BJ (cell line): ENCODE data around the gene ANKRD13B. TPM values are rescaled to one million over a fixed set of nuclear protein-coding genes. Genes with fewer than 3 reads are reported as not detected.

Source experiments
- CTCF ChIA-PET: fragments of 350-600 bp; formaldehyde crosslinking; extraction: SDS; loops from one replicate; lab custom pipeline; 2021; ENCODE audit warnings: antibody characterized with exemption, inconsistent platforms; lab: Yijun Ruan, JAX
- POLR2A ChIA-PET: fragments of 300-600 bp; sonication (Branson Sonifier 250); formaldehyde crosslinking; extraction: SDS; loops from one replicate; lab custom pipeline; 2021; ENCODE audit warnings: antibody characterized with exemption; lab: Charles Lee
- DNase-seq: peaks from one replicate; pipeline ENCODE4 v3.0.0-alpha.2; 2011; ENCODE audit warnings: low read depth
- H3K27me3 ChIP-seq: 2 replicates; pipeline ENCODE4 v1.6.0; 2011; ENCODE audit warnings: low read length; ENCODE audit not compliant: control insufficient read depth, insufficient read depth
- H3K36me3 ChIP-seq: 2 replicates; pipeline ENCODE4 v1.5.1; 2011; ENCODE audit warnings: low read length; ENCODE audit not compliant: control insufficient read depth, insufficient read depth
- H3K4me3 ChIP-seq: 2 replicates; pipeline ENCODE4 v1.5.1; 2011; ENCODE audit warnings: low read depth, mild to moderate bottlenecking, control low read depth, low read length
- polyA plus RNA-seq: library from polyadenylated mRNA; depleted of rRNA; stranded (reverse); fragments of >200 nt; gene quantifications from 2 replicates; pipeline ENCODE4 v1.2.3, GENCODE V29; 2011
- TF ChIP-seq, protein P1 (sequence below): IDR thresholded peaks from 2 replicates; pipeline ENCODE4 v1.5.1; 2011; ENCODE audit warnings: low read depth, mild to moderate bottlenecking, control low read depth, inconsistent platforms, low read length, moderate library complexity; ENCODE audit not compliant: insufficient read depth

ANKRD13B gene
- polyA plus RNA-seq, 1 experiment, result 3.1 TPM

DNA sequence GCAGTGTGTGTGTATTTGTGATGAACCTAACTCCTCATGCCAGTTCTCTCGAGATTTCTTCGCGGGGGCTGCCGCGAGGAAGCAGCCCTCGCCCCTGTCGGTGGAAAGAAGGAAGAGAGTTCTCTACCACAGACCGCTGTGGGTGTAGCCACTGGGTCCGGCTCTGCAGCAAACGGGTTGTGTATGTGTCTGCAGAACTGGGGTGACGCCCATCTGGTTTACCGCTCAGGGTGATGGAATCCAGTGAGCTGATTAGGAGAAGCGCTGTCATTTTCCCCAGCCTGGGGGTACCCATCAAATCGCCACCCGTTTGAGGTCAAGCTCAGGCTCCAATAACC, 22.1 kb downstream of the ANKRD13B start:
- CTCF ChIA-PET, result interaction anchor here (0.9 to 4.1 kb wide), 7 partner anchors 10 to 407 kb away, joined by 3 to 32 read pairs (median 4); partner anchors contain the start of gene ANKRD13B
- Histone ChIP-seq H3K27me3 (no peaks in the 10 kb centered on the region), H3K36me3 (no peaks in the 10 kb centered on the region), H3K4me3 (peak overlapping the region; percentile 31; the same call in 1 of the 2 replicates)
- TF ChIP-seq, protein P1, sequence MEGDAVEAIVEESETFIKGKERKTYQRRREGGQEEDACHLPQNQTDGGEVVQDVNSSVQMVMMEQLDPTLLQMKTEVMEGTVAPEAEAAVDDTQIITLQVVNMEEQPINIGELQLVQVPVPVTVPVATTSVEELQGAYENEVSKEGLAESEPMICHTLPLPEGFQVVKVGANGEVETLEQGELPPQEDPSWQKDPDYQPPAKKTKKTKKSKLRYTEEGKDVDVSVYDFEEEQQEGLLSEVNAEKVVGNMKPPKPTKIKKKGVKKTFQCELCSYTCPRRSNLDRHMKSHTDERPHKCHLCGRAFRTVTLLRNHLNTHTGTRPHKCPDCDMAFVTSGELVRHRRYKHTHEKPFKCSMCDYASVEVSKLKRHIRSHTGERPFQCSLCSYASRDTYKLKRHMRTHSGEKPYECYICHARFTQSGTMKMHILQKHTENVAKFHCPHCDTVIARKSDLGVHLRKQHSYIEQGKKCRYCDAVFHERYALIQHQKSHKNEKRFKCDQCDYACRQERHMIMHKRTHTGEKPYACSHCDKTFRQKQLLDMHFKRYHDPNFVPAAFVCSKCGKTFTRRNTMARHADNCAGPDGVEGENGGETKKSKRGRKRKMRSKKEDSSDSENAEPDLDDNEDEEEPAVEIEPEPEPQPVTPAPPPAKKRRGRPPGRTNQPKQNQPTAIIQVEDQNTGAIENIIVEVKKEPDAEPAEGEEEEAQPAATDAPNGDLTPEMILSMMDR, result no peak
- POLR2A ChIA-PET, result no interaction called here
- no peak for DNase-seq

DNA sequence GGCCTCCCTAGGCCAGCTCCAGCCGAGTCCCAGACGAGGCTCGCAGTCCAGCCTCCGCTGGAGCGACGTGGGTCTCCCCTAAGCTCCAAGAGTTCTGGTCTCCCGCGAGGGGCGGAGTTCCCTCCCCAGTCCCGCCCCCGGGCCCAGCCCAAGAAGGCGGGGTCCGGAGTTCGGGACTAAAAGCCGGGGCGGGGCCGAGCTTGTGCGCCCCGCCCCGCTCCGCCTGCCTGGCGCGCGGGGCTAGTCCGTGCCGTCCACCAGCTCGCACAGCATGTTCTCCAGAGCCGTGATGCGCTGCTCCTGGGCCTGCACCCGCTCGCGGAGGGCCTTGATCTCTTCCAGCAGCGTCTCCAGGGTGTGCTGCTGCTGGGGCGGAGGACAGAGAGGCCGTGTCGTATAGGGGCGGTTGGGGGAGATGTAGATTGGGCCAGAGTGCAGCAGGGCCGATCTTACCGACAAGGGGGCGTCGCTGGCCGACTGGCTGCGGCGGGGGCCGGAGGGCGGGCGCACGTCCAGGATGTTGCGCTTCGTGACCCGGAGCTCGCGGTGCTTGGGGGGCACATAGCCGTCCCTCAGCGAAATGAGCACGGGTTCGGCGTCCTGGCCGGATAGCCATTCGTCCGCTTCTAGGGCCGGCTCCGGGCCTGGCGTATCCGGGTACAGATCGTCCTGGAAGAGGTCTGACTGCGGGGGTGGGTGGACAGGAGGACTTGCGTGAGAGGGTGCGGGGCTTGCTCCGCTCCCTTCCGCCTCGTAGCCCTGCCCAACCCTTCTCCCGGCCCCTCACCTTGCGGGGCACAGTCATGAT, 22.8 kb downstream of the ANKRD13B start:
- Histone ChIP-seq H3K4me3 (peak overlapping the region; percentile 31), H3K27me3 (no peaks in the 10 kb centered on the region), H3K36me3 (no peaks in the 10 kb centered on the region)
- TF ChIP-seq, protein P1, result no peak
- CTCF ChIA-PET, result interaction anchor here (0.9 to 4.1 kb wide), 11 partner anchors 9 to 406 kb away, joined by 3 to 32 read pairs (median 4); partner anchors contain the start of genes ANKRD13B and SSH2
- no peak for DNase-seq
- POLR2A ChIA-PET, result no interaction called here

DNA sequence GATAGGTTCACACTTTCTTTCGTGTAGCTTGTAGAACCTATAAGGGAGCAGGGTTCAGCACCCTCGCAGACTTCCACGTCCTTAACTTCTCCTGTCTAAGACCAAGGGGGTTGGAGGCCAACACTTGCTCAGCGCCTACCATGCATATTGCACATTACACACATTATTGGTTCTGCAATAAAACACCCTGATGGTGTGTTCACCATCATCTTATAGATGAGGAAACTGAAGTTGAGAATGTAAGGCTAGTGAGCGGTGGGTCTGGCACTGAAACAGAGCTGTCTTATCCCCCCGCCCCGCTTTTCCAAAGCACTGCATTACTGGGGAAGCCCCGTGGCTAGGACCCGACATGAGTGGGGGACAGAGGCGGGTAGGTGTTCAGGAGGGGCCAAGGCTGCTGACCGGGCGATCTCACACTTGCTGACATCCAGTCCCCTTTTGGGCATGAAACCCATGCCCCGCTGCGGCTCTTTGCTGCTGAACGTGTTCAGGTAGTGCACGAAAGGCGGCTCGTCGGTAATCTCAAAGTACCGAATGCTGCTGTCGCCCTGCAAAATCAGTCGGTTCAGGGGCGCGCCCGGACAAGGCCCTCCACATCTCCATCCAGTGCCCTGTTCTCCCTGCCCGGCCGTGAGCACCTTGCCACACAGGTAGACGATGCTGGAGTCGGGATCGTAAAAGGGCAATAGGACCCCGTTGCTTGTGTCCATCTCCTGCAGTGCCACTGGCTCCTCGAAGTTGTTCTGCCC, 23.5 kb downstream of the ANKRD13B start:
- POLR2A ChIA-PET, result no interaction called here
- TF ChIP-seq, protein P1, result no peak

DNA sequence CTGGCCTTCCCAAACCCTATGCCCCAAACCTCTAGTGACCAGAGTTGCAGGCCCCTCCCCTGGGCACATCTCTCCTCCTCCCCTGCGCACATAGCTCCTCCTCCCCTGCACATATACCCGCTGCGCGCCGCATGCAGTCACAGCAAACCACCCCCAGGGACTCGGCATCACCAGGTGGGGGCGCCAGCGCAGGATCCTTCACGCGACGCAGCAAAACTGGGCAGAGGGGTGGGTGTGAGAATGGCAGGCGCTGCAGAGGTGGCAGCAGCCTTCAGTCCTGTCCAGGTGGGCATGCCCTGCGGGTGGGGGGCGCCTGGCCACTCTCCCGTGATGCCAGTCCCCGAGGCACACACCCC, 24.2 kb downstream of the ANKRD13B start:
- POLR2A ChIA-PET, result no interaction called here
- no peak for DNase-seq
- Histone ChIP-seq H3K4me3 (no peak overlapping the region), H3K27me3 (no peaks in the 10 kb centered on the region), H3K36me3 (no peaks in the 10 kb centered on the region)
- TF ChIP-seq, protein P1, result peak; percentile 68
- CTCF ChIA-PET, result interaction anchor here (0.7 to 3.4 kb wide), 16 partner anchors 8 to 478 kb away, joined by 3 to 24 read pairs (median 5); partner anchors contain the start of genes ANKRD13B and SSH2

More for the DNA sequence above, 23.5 kb downstream of the ANKRD13B start:
- no peaks in the 10 kb centered on the region for H3K36me3 ChIP-seq
- H3K27me3 ChIP-seq, result no peaks in the 10 kb centered on the region
- no peak for DNase-seq
- H3K4me3 ChIP-seq, result no peak overlapping the region
- CTCF ChIA-PET, result interaction anchor here (1.0 to 4.1 kb wide), 11 partner anchors 12 to 315 kb away, joined by 3 to 32 read pairs (median 12); partner anchors contain the start of genes ANKRD13B and SSH2
